Upper lobe of right lung (tissue), 1 donor: Measurements from ENCODE around the gene MIF. TPM values are rescaled to one million over a fixed set of nuclear protein-coding genes. Genes with fewer than 3 reads are reported as not detected.
A peak's percentile ranks its signal among the peaks of the same experiment; 100 is the strongest.

ENCODE experiments used
- ATAC-seq: fragments of 200-7000 bp; cut with Tn5 transposase; one replicate; pipeline ENCODE4 v1.9.1; 2020; ENCODE audit warnings: mild to moderate bottlenecking, moderate library complexity
- DNase-seq: peaks from one replicate; pipeline ENCODE4 v3.0.0-alpha.2; 2020
- H3K27ac ChIP-seq: fragments of 200-600 bp; one replicate; pipeline ENCODE4 v1.8.0; 2022
- H3K27me3 ChIP-seq: fragments of 200-600 bp; one replicate; pipeline ENCODE4 v1.8.0; 2022; ENCODE audit warnings: mild to moderate bottlenecking
- H3K36me3 ChIP-seq: fragments of 200-600 bp; one replicate; pipeline ENCODE4 v1.8.0; 2022
- H3K4me1 ChIP-seq: fragments of 200-600 bp; one replicate; pipeline ENCODE4 v1.8.0; 2022
- H3K4me3 ChIP-seq: fragments of 200-600 bp; one replicate; pipeline ENCODE4 v1.8.0; 2022; ENCODE audit warnings: mild to moderate bottlenecking
- H3K9me3 ChIP-seq: fragments of 200-600 bp; one replicate; pipeline ENCODE4 v1.8.0; 2022
- intact Hi-C: fragments of 100-400 bp; cut with DNase I; formaldehyde crosslinking; loops from one replicate; pipeline ENCODE4 v1.11.0; 2022
- total RNA-seq: library from RNA; stranded (reverse); fragmentation: NEBNext Ultra II Directional; extraction: Animal tissue kit (Norgen Biotek cat#: 25700); gene quantifications from one replicate; pipeline ENCODE4 v1.2.1, GENCODE V29; 2021
- TF ChIP-seq, protein P1 (sequence below): fragments of 200-600 bp; IDR thresholded peaks from one replicate; pipeline ENCODE4 v1.8.0; 2022; ENCODE audit warnings: antibody characterized with exemption
- donor health status: DM: no; HTN: yes; CAD: no; lungs with severe emphysema.

MIF gene
- total RNA-seq, 1 donor from 2014 or later: 236 TPM

- intact Hi-C loops: no loop called here
- peak; percentile 12 for ATAC-seq
- no peak for DNase-seq
- Histone ChIP-seq H3K4me3 (no peak overlapping the region), H3K9me3 (no peaks in the 10 kb centered on the region), H3K27me3 (no peaks in the 10 kb centered on the region), H3K27ac (no peak overlapping the region), H3K36me3 (no peaks in the 10 kb centered on the region), H3K4me1 (no peaks in the 10 kb centered on the region)
- TF ChIP-seq, protein P1, sequence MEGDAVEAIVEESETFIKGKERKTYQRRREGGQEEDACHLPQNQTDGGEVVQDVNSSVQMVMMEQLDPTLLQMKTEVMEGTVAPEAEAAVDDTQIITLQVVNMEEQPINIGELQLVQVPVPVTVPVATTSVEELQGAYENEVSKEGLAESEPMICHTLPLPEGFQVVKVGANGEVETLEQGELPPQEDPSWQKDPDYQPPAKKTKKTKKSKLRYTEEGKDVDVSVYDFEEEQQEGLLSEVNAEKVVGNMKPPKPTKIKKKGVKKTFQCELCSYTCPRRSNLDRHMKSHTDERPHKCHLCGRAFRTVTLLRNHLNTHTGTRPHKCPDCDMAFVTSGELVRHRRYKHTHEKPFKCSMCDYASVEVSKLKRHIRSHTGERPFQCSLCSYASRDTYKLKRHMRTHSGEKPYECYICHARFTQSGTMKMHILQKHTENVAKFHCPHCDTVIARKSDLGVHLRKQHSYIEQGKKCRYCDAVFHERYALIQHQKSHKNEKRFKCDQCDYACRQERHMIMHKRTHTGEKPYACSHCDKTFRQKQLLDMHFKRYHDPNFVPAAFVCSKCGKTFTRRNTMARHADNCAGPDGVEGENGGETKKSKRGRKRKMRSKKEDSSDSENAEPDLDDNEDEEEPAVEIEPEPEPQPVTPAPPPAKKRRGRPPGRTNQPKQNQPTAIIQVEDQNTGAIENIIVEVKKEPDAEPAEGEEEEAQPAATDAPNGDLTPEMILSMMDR: no peak
Measured at GRCh38 chr22:23883658-23884057, 10.5 kb upstream of the MIF start.

- H3K36me3 ChIP-seq: no peaks in the 10 kb centered on the region
Measured at GRCh38 chr22:23884140-23884539, 10.0 kb upstream of the MIF start.

DNA sequence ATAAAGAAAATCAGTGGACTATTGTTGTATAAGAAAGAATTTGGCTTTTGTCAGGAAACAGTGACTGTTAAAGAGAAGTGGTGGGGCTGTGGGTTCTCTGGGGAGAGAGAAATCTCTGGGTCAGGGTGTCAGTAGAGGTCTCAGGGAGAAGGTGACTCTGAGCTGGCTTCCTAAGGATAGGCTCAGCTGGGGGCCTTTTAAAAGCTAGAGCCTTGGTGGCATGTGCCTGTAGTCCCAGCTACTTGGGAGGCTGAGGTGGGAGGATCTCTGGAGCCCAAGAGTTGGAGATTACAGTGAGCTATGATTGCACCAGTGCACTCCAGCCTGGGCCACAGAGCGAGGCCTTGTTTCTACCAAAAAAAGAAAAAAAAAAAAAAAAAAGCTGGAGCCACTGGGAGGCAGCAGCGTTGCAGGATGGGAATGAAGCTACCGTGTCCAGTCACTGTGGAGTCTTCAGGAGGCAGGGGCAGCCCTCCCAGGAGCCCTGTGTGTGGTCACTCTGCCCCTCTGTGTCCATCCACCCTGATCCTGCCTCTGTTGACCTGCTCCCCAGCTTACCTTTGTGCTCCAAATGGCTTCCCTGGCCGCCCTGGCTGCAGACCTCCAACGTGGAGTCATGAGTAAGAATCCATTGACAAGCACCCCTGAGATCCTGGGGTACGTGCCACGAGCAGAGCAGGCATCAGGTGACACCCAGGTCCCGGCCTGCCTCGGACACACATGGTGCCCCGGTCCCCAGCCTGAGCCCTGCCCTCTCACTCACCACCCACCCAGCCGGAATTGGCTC lies 5.4 kb upstream of the MIF start:
- Histone ChIP-seq H3K27ac (no peak overlapping the region), H3K36me3 (no peaks in the 10 kb centered on the region), H3K27me3 (no peaks in the 10 kb centered on the region), H3K4me1 (no peaks in the 10 kb centered on the region), H3K9me3 (no peaks in the 10 kb centered on the region), H3K4me3 (no peak overlapping the region)
- TF ChIP-seq, protein P1: no peak
- no peak for ATAC-seq
- intact Hi-C loops: no loop called here
- DNase-seq: no peak

More at GRCh38 chr22:23884140-23884539, 10.0 kb upstream of the MIF start:
- Histone ChIP-seq H3K27me3 (no peaks in the 10 kb centered on the region), H3K4me3 (no peak overlapping the region), H3K9me3 (no peaks in the 10 kb centered on the region), H3K4me1 (no peaks in the 10 kb centered on the region), H3K27ac (no peak overlapping the region)
- ATAC-seq (peak; percentile 28), DNase-seq (no peak)
- TF ChIP-seq, protein P1: no peak
- intact Hi-C loops: no loop called here

DNA sequence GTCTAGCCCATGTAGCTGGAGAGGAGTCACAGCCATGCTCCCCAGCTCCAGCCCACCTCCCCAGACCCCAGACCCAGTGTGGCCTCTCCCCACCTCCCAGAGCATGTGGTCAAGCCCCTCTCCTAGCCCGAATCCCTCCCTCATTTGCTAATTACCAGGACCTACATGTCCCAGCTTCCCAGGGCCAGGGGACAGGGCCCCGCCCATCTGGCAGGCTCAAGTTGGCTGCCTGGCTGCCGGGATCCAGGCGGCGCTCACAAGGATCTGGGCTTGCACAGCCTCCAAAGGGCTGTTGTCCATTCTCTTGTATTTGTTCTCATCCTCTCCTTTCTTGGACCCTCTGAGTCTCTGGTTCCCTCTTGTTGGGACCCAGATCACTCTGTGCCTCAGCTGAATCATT lies 4.6 kb upstream of the MIF start:
- no peaks in the 10 kb centered on the region for H3K27me3 ChIP-seq
- H3K36me3 ChIP-seq: no peaks in the 10 kb centered on the region
- no peak overlapping the region for H3K27ac ChIP-seq
- ATAC-seq (no peak), DNase-seq (no peak)
- intact Hi-C loops: no loop called here
- H3K9me3 ChIP-seq: no peaks in the 10 kb centered on the region
- no peak overlapping the region for H3K4me3 ChIP-seq
- TF ChIP-seq, protein P1: no peak
- H3K4me1 ChIP-seq: no peaks in the 10 kb centered on the region

GRCh38 chr22:23891726-23892125 lies 2.5 kb upstream of the MIF start:
- Histone ChIP-seq H3K36me3 (peaks cover 12% of the 10 kb centered on the region), H3K27me3 (no peaks in the 10 kb centered on the region), H3K4me3 (no peak overlapping the region), H3K4me1 (peaks cover 7% of the 10 kb centered on the region), H3K27ac (no peak overlapping the region), H3K9me3 (no peaks in the 10 kb centered on the region)
- ATAC-seq (no peak), DNase-seq (no peak)
- TF ChIP-seq, protein P1: no peak
- intact Hi-C loops: no loop called here
